ENCODE measurements around the gene NTM.

The NTM gene

DNA sequence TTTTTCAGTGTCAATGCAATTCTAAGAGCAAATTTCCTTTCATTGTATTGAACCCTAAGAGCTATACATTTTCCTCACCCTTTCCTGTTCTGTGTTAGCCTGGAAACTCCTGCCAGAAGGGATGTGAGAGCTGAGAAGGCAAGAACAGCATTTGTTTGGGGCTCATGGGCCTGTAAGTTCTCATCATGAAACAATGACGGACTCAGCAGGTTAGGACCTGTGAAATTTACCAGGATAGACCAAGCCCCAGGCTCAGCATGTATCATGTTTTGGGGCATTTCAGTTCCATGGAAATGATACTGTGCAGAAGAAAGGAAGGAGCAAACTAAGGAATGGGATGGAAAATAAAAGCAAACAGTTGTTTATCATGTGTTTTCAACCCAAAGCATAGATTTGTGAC lies 41.6 kb downstream of the NTM start:
- Histone ChIP-seq H3K4me1 (ENCODE audit: insufficient read depth, poor library complexity, severe bottlenecking) (no peaks in the 10 kb centered on the region), H3K9me3 (ENCODE audit: severe bottlenecking) (no peaks in the 10 kb centered on the region), H3K27me3 (ENCODE audit: insufficient read depth, poor library complexity, severe bottlenecking) (no peaks in the 10 kb centered on the region), H3K4me3 (ENCODE audit: severe bottlenecking) (no peak overlapping the region), H3K36me3 (ENCODE audit: low read depth) (no peaks in the 10 kb centered on the region), H3K27ac (ENCODE audit: poor library complexity, severe bottlenecking) (no peak overlapping the region)
- ATAC-seq (ENCODE audit: low read depth) (no peak), DNase-seq (ENCODE audit: low spot score) (no peak)
- TF ChIP-seq, protein P1, sequence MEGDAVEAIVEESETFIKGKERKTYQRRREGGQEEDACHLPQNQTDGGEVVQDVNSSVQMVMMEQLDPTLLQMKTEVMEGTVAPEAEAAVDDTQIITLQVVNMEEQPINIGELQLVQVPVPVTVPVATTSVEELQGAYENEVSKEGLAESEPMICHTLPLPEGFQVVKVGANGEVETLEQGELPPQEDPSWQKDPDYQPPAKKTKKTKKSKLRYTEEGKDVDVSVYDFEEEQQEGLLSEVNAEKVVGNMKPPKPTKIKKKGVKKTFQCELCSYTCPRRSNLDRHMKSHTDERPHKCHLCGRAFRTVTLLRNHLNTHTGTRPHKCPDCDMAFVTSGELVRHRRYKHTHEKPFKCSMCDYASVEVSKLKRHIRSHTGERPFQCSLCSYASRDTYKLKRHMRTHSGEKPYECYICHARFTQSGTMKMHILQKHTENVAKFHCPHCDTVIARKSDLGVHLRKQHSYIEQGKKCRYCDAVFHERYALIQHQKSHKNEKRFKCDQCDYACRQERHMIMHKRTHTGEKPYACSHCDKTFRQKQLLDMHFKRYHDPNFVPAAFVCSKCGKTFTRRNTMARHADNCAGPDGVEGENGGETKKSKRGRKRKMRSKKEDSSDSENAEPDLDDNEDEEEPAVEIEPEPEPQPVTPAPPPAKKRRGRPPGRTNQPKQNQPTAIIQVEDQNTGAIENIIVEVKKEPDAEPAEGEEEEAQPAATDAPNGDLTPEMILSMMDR (IDR thresholded peaks at IDR 0.05; ENCODE audit: poor library complexity, severe bottlenecking) = no peak

DNA sequence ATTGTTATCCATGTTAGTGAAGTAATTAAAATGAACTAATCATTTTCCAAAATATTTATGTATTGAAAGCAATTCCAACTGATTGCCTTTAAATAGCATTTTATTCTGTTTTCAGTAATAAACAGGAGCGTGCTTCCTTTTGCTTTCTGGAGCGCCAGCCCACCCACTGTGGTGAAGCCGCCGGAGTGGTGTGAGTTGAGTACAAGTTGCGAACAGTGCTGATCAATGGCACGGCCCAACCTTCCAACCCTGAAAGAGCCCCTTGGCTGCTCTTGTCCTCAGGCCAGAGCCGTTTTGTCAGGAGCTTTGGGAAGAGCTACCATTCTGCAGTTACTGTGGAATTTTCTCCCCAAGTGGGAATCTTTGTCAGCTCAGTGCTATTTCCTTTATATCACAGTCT lies 42.8 kb downstream of the NTM start:
- Histone ChIP-seq H3K36me3 (ENCODE audit: low read depth) (no peaks in the 10 kb centered on the region), H3K9me3 (ENCODE audit: severe bottlenecking) (no peaks in the 10 kb centered on the region), H3K27me3 (ENCODE audit: insufficient read depth, poor library complexity, severe bottlenecking) (no peaks in the 10 kb centered on the region), H3K27ac (ENCODE audit: poor library complexity, severe bottlenecking) (no peak overlapping the region), H3K4me1 (ENCODE audit: insufficient read depth, poor library complexity, severe bottlenecking) (no peaks in the 10 kb centered on the region), H3K4me3 (ENCODE audit: severe bottlenecking) (no peak overlapping the region)
- no peak for ATAC-seq (ENCODE audit: low read depth)
- no peak for DNase-seq (ENCODE audit: low spot score)
- TF ChIP-seq, protein P1 (IDR thresholded peaks at IDR 0.05; ENCODE audit: poor library complexity, severe bottlenecking) = no peak

DNA sequence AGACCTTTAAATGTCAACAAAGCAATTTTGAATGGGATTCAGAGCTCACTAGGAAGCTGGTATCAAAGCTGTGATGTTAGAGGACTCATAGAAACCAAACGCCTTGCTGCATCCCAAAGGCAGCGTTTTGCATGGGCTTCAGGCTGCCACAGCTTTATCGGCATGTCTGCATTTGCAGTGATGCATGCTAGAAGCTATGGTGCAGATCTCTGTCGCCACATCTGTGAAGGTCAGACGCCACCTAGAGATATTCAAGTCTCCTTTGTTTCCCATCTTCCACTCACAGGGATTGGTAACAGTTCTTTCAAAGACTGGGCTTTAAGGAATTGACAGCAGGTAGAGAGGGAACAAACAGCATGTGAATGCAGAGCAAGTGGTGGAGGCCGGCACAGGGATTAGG lies 47.8 kb downstream of the NTM start:
- H3K36me3 ChIP-seq (ENCODE audit: low read depth) = no peaks in the 10 kb centered on the region
- no peaks in the 10 kb centered on the region for H3K27me3 ChIP-seq (ENCODE audit: insufficient read depth, poor library complexity, severe bottlenecking)
- H3K4me1 ChIP-seq (ENCODE audit: insufficient read depth, poor library complexity, severe bottlenecking) = peaks cover 12% of the 10 kb centered on the region
- H3K27ac ChIP-seq (ENCODE audit: poor library complexity, severe bottlenecking) = no peak overlapping the region
- no peak for DNase-seq (ENCODE audit: low spot score)
- H3K9me3 ChIP-seq (ENCODE audit: severe bottlenecking) = no peaks in the 10 kb centered on the region
- no peak for ATAC-seq (ENCODE audit: low read depth)
- no peak overlapping the region for H3K4me3 ChIP-seq (ENCODE audit: severe bottlenecking)
- TF ChIP-seq, protein P1 (IDR thresholded peaks at IDR 0.05; ENCODE audit: poor library complexity, severe bottlenecking) = no peak

DNA sequence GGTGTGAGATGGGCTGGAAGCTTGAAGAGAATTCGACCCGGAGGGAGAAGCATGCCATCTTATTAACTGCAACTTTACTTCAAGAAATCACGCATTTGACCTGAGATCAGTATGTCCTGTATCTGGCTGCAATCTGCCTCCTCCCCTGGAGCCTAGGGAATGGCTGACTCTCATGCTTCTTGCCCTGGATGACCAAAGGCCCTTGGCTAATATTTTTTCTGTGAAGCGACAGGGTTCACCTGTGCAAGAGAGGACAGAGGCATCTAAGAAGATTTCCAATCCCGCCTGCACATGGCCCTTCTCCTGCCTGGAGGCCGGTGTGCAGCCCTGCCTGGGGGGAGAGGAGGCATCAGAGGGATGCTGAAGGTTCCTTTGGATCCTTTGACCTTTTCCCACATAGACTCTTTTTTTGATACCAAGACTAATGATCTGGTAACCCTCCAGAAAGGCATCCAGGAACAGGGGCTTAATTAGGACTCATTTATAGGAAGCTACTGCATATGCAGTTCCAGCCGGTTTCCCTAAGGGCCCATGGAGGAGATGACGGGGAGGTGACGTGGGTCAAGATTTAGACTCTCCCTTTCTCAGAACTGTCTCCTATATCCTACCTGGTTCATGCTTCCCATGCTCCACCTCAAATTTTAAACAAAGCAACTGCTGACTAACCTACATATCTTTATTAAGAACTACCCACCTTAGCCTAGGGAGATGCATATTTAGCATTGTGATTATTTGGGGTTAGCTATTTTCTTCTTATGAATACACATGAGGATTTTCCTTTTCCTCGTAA lies 50.8 kb downstream of the NTM start:
- no peak for DNase-seq (ENCODE audit: low spot score)
- TF ChIP-seq, protein P1 (IDR thresholded peaks at IDR 0.05; ENCODE audit: poor library complexity, severe bottlenecking) = no peak
- peaks cover 20% of the 10 kb centered on the region for H3K4me1 ChIP-seq (ENCODE audit: insufficient read depth, poor library complexity, severe bottlenecking)
- H3K4me3 ChIP-seq (ENCODE audit: severe bottlenecking) = no peak overlapping the region
- no peak for ATAC-seq (ENCODE audit: low read depth)
- H3K9me3 ChIP-seq (ENCODE audit: severe bottlenecking) = no peaks in the 10 kb centered on the region
- H3K27ac ChIP-seq (ENCODE audit: poor library complexity, severe bottlenecking) = no peak overlapping the region
- no peaks in the 10 kb centered on the region for H3K27me3 ChIP-seq (ENCODE audit: insufficient read depth, poor library complexity, severe bottlenecking)
- no peaks in the 10 kb centered on the region for H3K36me3 ChIP-seq (ENCODE audit: low read depth)

DNA sequence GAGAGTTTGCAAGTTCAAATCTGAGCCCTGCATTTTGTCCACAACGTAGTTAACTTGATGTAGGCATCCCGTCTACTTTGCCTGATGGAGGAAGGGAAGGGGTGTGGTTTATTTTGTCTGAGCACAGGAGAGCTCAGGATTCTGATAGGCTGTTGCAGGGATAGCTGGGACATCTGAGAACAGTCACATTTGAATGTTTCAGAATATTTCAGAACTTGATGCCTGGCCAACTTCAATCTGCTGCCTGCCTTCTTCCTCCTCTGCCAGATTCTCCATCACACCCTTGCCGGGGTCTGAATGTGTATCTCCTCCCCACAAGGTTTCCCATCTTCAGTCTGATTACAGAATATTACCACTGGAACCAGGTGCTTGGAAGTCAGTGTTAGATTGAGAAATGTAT lies 51.6 kb downstream of the NTM start:
- Histone ChIP-seq H3K36me3 (ENCODE audit: low read depth) (no peaks in the 10 kb centered on the region), H3K4me1 (ENCODE audit: insufficient read depth, poor library complexity, severe bottlenecking) (peaks cover 20% of the 10 kb centered on the region), H3K27me3 (ENCODE audit: insufficient read depth, poor library complexity, severe bottlenecking) (no peaks in the 10 kb centered on the region), H3K4me3 (ENCODE audit: severe bottlenecking) (no peak overlapping the region), H3K27ac (ENCODE audit: poor library complexity, severe bottlenecking) (peak overlapping the region; percentile 58), H3K9me3 (ENCODE audit: severe bottlenecking) (no peaks in the 10 kb centered on the region)
- DNase-seq (ENCODE audit: low spot score) (no peak), ATAC-seq (ENCODE audit: low read depth) (no peak)
- TF ChIP-seq, protein P1 (IDR thresholded peaks at IDR 0.05; ENCODE audit: poor library complexity, severe bottlenecking) = no peak
